Thoracic aorta (tissue), 2 donors: ENCODE results near the gene CDC37. TPM values are rescaled to one million over a fixed set of nuclear protein-coding genes. Genes with fewer than 3 reads are reported as not detected.
"Not testable (repeated sequence)": the region's sequence is repeated elsewhere in the genome, so short reads cannot be mapped to it uniquely, and the experiment has no call there.

Experiments
- ATAC-seq: fragments of 150-250 bp; one replicate; pipeline ENCODE4 v1.8.0; 2017; ENCODE audit warnings: low read depth; ENCODE audit not compliant: insufficient number of reproducible peaks, low FRiP score
- DNase-seq: peaks from one replicate; pipeline ENCODE4 v3.0.0-alpha.2; 2020; ENCODE audit warnings: low spot score
- H3K27ac ChIP-seq, 2 donors: fragments of 200-600 bp; sonication (generic); 1 replicate in 1 of 2; 2 replicates in 1 of 2; pipeline ENCODE4 v1.5.1; 2016; ENCODE audit warnings: mild to moderate bottlenecking in 2 of 2, moderate library complexity in 2 of 2
- H3K27me3 ChIP-seq: fragments of 200-600 bp; sonication (generic); replicated peaks from 2 replicates; pipeline ENCODE4 v1.6.0; 2016; ENCODE audit warnings: mild to moderate bottlenecking; ENCODE audit not compliant: insufficient read depth
- H3K36me3 ChIP-seq: fragments of 200-600 bp; sonication (generic); one replicate; pipeline ENCODE4 v1.5.1; 2016
- H3K4me1 ChIP-seq, 2 donors: fragments of 200-600 bp; sonication (generic); 1 replicate in 1 of 2; 2 replicates in 1 of 2; pipeline versions ENCODE4 v1.5.1 to v1.6.0; 2016; ENCODE audit warnings: low read depth in 2 of 2, mild to moderate bottlenecking in 1 of 2; ENCODE audit not compliant: control insufficient read depth in 1 of 2
- H3K4me3 ChIP-seq: fragments of 200-600 bp; sonication (generic); 2 replicates; pipeline ENCODE4 v1.5.1; 2016; ENCODE audit warnings: mild to moderate bottlenecking
- H3K9me3 ChIP-seq: fragments of 200-600 bp; sonication (generic); 2 replicates; pipeline ENCODE4 v1.5.1; 2016
- total RNA-seq, 2 donors: library from RNA; depleted of rRNA; stranded (reverse); fragments of >200 nt; gene quantifications; one replicate each; pipeline versions ENCODE4 v1.1.0 to v1.2.3, GENCODE V29; 2016
- TF ChIP-seq, protein P1 (sequence below): fragments of 200-600 bp; sonication (generic); IDR thresholded peaks from one replicate; pipeline ENCODE4 v1.5.1; 2019; ENCODE audit warnings: antibody characterized with exemption

Gene CDC37
- total RNA-seq, 2 donors from 2014 or later: 133 to 166 TPM

DNA sequence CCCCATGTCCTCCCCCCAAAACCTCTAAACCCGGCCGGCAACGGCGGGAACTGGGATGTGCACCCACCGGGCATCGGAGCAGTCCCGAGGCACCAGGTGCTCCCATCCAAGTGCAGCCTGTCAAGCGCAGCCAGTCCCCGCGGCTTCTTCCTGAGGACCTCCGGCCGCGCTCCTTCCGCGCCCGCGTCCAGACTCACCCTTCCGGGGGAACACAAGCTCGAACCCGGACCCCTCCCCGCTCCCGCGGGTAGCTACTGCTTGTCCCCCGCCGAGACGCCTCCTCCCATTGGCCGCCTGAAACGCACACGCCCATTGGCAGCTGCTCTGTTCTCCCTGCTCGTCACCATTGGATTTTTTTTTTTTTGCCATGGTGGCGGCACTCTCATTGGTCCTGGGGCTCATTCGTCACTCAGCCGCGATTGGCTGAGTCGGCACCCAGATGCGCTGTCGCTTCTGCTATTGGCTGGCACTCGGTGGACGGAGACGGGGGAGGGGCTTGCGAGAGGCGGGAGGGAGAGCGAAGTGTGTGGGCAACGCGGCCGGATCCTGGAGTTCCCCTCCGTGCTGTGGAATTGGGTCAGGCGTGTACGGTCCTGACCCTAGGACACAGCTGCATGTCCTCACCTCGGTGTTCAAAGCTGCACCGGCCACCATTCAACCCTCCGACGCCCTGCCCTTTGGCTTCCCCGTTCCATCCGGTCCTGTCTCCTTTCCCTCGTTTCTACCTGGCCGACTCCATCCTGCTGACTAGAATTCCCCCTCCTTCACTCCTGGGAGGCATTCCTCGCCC is 22.8 kb downstream of the CDC37 start, which contains the start of gene TYK2:
TYK2 (minus strand) TSS at position 260 of the 790 bp plus-strand sequence. CDS start 2,166 bp downstream, outside the sequence.
- H3K4me1 ChIP-seq: peaks cover 0 to 11% of the 10 kb centered on the region in 2 donors

DNA sequence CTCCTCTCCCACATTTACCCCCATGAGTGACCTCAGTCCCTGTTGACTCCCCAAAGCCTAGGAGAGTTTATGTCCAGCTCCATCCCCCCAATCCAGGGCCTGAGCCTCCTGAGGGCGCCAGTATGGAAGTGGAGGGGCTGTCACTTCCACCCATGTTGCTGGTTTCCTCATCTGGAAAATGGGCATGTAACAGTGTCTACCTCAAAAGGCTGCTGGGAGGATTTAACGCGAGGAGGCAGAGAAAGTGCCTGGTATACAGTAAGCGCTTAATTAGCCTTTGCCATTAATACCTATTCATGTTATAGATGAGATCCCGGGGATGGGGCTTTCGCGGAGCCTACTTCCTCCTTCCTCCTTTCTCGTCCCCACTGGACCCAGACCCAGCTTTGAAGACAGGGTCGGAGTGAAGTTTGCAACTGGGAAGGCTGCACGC is 23.4 kb downstream of the CDC37 start:
- H3K27me3 ChIP-seq: no peaks in the 10 kb centered on the region
- TF ChIP-seq, protein P1, sequence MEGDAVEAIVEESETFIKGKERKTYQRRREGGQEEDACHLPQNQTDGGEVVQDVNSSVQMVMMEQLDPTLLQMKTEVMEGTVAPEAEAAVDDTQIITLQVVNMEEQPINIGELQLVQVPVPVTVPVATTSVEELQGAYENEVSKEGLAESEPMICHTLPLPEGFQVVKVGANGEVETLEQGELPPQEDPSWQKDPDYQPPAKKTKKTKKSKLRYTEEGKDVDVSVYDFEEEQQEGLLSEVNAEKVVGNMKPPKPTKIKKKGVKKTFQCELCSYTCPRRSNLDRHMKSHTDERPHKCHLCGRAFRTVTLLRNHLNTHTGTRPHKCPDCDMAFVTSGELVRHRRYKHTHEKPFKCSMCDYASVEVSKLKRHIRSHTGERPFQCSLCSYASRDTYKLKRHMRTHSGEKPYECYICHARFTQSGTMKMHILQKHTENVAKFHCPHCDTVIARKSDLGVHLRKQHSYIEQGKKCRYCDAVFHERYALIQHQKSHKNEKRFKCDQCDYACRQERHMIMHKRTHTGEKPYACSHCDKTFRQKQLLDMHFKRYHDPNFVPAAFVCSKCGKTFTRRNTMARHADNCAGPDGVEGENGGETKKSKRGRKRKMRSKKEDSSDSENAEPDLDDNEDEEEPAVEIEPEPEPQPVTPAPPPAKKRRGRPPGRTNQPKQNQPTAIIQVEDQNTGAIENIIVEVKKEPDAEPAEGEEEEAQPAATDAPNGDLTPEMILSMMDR: no peak
- peaks cover 8% of the 10 kb centered on the region for H3K36me3 ChIP-seq
- H3K27ac ChIP-seq: peak overlapping the region; percentile 51 to 69
- DNase-seq (no peak), ATAC-seq (peak; percentile 0)
- H3K4me3 ChIP-seq: peak overlapping the region; percentile 83
- H3K4me1 ChIP-seq: peaks cover 0 to 11% of the 10 kb centered on the region in 2 donors
- no peaks in the 10 kb centered on the region for H3K9me3 ChIP-seq

More for the DNA sequence above, 22.8 kb downstream of the CDC37 start, which contains the start of gene TYK2:
- Histone ChIP-seq H3K9me3 (no peaks in the 10 kb centered on the region), H3K4me3 (peak within 1 kb of the TSS; percentile 83), H3K36me3 (peaks cover 8% of the 10 kb centered on the region), H3K27me3 (no peaks in the 10 kb centered on the region), H3K27ac (peak within 1 kb of the TSS; percentile 52 to 69)
- peak; percentile 99 for ATAC-seq
- peak; percentile 96 for DNase-seq
- TF ChIP-seq, protein P1: no peak

DNA sequence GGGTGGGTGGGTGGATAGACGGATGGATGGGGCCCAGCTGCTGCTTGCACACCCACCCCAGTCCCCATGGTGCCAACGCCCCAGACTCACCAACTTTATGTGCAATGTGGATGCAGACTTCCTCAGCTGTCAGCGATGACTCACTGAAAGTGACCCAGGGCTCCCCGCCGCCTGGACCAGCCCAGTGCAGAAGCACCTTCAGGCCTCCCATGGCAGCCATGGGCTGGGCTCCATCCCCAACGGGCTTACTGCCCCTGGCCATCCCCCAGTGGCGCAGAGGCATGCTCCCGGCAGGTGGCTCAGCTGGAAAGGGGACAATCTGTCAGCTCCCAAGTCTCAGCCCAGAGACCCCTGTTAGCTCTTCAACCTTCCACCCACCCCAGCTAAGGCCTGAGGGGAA is 25.2 kb downstream of the CDC37 start:
- Histone ChIP-seq H3K9me3 (no peaks in the 10 kb centered on the region), H3K4me1 (peaks cover 0 to 11% of the 10 kb centered on the region in 2 donors), H3K27ac (no peak overlapping the region), H3K4me3 (no peak overlapping the region), H3K27me3 (no peaks in the 10 kb centered on the region), H3K36me3 (peaks cover 8% of the 10 kb centered on the region)
- ATAC-seq: no peak
- DNase-seq: no peak
- TF ChIP-seq, protein P1: no peak

DNA sequence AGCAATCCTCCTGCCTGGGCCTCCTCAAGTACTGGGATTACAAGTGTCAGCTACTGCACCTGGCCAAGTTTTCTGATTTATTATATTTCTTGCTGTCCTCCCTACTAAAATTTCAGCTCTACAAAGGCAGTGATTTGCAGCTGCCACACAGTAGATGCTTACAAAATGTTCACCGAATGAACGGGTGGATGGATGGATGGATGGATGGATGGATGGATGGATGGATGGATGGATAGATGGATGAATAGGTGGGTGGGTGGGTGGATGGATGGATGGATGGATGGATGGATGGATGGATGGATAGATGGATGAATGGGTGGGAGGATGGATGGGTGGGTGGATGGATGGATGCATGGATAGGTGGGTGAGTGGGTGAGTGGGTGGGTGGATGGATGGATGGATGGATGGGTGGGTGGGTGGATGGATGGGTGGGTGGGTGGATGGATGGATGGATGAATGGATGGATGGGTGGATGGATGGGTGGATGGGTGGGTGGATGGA is 26.2 kb downstream of the CDC37 start:
- not testable (repeated sequence) for H3K27ac ChIP-seq, H3K4me3 ChIP-seq, ATAC-seq, DNase-seq, H3K9me3 ChIP-seq, H3K27me3 ChIP-seq
- Histone ChIP-seq H3K36me3 (peaks cover 13% of the 10 kb centered on the region), H3K4me1 (peaks cover 0 to 11% of the 10 kb centered on the region in 2 donors)

DNA sequence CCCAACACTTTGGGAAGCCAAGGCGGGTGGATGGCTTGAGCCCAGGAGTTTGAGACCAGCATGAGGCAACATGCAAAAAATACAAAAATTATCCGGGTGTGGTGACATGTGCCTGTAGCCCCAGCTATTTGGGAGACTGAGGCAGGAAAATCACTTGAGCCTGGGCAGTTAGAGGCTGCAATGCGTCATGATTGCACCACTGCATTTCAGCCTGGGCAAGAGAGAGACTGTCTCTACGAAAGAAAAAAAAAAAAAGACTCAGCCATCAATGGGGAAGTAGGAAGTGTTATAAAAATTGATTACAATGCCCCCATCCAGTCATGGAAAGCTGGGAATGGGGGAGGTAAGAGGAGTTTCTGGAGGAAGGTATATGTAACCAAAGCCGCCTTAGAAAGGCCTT is 28.4 kb downstream of the CDC37 start:
- TF ChIP-seq, protein P1: no peak
- Histone ChIP-seq H3K27me3 (no peaks in the 10 kb centered on the region), H3K4me3 (no peak overlapping the region), H3K36me3 (peaks cover 13% of the 10 kb centered on the region), H3K4me1 (peaks cover 0 to 5% of the 10 kb centered on the region in 2 donors), H3K9me3 (no peaks in the 10 kb centered on the region), H3K27ac (no peak overlapping the region)
- DNase-seq (no peak), ATAC-seq (no peak)
